DND-41 (cell line): ENCODE data around the gene CSF3R.

Experiments
- ATAC-seq: fragments of 200-7000 bp; cut with Tn5 transposase; 3 replicates; pipeline ENCODE4 v1.9.1; 2021; ENCODE audit warnings: low read depth; ENCODE audit not compliant: insufficient read depth
- DNase-seq: peaks from one replicate; pipeline ENCODE4 v3.0.0-alpha.2; 2020
- H2AFZ ChIP-seq: 2 replicates; pipeline ENCODE4 v1.6.0; 2012; ENCODE audit warnings: low read depth, low read length
- H3K27ac ChIP-seq: 2 replicates; pipeline ENCODE4 v1.5.1; 2012; ENCODE audit warnings: low read length, inconsistent platforms
- H3K27me3 ChIP-seq: fragments of 200-600 bp; sonication (generic); 2 replicates; pipeline ENCODE4 v1.6.0; 2012; ENCODE audit warnings: low read length, mild to moderate bottlenecking, inconsistent platforms; ENCODE audit not compliant: insufficient read depth, poor library complexity
- H3K36me3 ChIP-seq: 2 replicates; pipeline ENCODE4 v1.5.1; 2012; ENCODE audit warnings: low read length, inconsistent platforms; ENCODE audit not compliant: insufficient read depth
- H3K4me1 ChIP-seq: 2 replicates; pipeline ENCODE4 v1.5.1; 2012; ENCODE audit warnings: mild to moderate bottlenecking, low read length; ENCODE audit not compliant: insufficient read depth
- H3K4me2 ChIP-seq: 2 replicates; pipeline ENCODE4 v1.6.0; 2012; ENCODE audit warnings: mild to moderate bottlenecking, moderate library complexity, low read length, inconsistent platforms; ENCODE audit not compliant: insufficient read depth
- H3K4me3 ChIP-seq, 2 experiments: fragments of 200-600 bp in 1 of 2; shearing (Covaris generic) in 1 of 2; 2 replicates each; pipeline ENCODE4 v1.5.1; 2012 to 2016; ENCODE audit warnings: inconsistent platforms in 2 of 2, low read length in 2 of 2, mild to moderate bottlenecking in 2 of 2, low read depth in 1 of 2, moderate library complexity in 1 of 2
- H3K79me2 ChIP-seq: 2 replicates; pipeline ENCODE4 v1.6.0; 2012; ENCODE audit warnings: low read length, inconsistent platforms; ENCODE audit not compliant: insufficient read depth
- H3K9ac ChIP-seq: 2 replicates; pipeline ENCODE4 v1.6.0; 2012; ENCODE audit warnings: low read depth, mild to moderate bottlenecking, inconsistent platforms, low read length, moderate library complexity
- H3K9me3 ChIP-seq: 2 replicates; pipeline ENCODE4 v1.5.1; 2012; ENCODE audit warnings: low read length, moderate library complexity, mild to moderate bottlenecking, inconsistent platforms; ENCODE audit not compliant: insufficient read depth, severe bottlenecking
- H4K20me1 ChIP-seq: 2 replicates; pipeline ENCODE4 v1.6.0; 2012; ENCODE audit warnings: low read length; ENCODE audit not compliant: insufficient read depth
- EZH2 ChIP-seq: IDR thresholded peaks from 3 replicates; pipeline ENCODE4 v1.6.1; 2012; ENCODE audit warnings: borderline replicate concordance, low read depth, mild to moderate bottlenecking, moderate library complexity, low read length, inconsistent platforms; ENCODE audit not compliant: severe bottlenecking
- TF ChIP-seq, protein P1 (sequence below): IDR thresholded peaks from 2 replicates; pipeline ENCODE4 v1.5.1; 2012; ENCODE audit warnings: borderline replicate concordance, low read length, moderate library complexity, mild to moderate bottlenecking; ENCODE audit not compliant: poor library complexity, severe bottlenecking; ENCODE audit errors: extremely low read depth

The CSF3R gene

GRCh38 chr1:36520056-36520455 lies 37.3 kb upstream of the CSF3R start:
- Histone ChIP-seq H3K9me3 (no peaks in the 10 kb centered on the region), H3K79me2 (no peaks in the 10 kb centered on the region), H3K27me3 (no peaks in the 10 kb centered on the region), H3K4me3 (no peak overlapping the region), H4K20me1 (peaks cover 4% of the 10 kb centered on the region; the same call in 1 of the 2 replicates), H3K36me3 (no peaks in the 10 kb centered on the region), H3K4me2 (no peak overlapping the region), H3K4me1 (no peaks in the 10 kb centered on the region), H3K9ac (no peak overlapping the region), H2AFZ (no peak overlapping the region), H3K27ac (no peak overlapping the region)
- TF ChIP-seq, protein P1, sequence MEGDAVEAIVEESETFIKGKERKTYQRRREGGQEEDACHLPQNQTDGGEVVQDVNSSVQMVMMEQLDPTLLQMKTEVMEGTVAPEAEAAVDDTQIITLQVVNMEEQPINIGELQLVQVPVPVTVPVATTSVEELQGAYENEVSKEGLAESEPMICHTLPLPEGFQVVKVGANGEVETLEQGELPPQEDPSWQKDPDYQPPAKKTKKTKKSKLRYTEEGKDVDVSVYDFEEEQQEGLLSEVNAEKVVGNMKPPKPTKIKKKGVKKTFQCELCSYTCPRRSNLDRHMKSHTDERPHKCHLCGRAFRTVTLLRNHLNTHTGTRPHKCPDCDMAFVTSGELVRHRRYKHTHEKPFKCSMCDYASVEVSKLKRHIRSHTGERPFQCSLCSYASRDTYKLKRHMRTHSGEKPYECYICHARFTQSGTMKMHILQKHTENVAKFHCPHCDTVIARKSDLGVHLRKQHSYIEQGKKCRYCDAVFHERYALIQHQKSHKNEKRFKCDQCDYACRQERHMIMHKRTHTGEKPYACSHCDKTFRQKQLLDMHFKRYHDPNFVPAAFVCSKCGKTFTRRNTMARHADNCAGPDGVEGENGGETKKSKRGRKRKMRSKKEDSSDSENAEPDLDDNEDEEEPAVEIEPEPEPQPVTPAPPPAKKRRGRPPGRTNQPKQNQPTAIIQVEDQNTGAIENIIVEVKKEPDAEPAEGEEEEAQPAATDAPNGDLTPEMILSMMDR: no peak
- no peak for TF ChIP-seq EZH2
- DNase-seq (no peak), ATAC-seq (no peak)

- no peak for DNase-seq
- no peak overlapping the region for H3K4me2 ChIP-seq
- H3K79me2 ChIP-seq: no peaks in the 10 kb centered on the region
- no peaks in the 10 kb centered on the region for H3K4me1 ChIP-seq
- no peaks in the 10 kb centered on the region for H3K27me3 ChIP-seq
- H3K9ac ChIP-seq: no peak overlapping the region
- no peak for ATAC-seq
- TF ChIP-seq, protein P1: no peak
- peaks cover 4% of the 10 kb centered on the region; the same call in 1 of the 2 replicates for H4K20me1 ChIP-seq
- no peak overlapping the region for H2AFZ ChIP-seq
- H3K4me3 ChIP-seq: no peak overlapping the region
- H3K9me3 ChIP-seq: no peaks in the 10 kb centered on the region
- H3K36me3 ChIP-seq: no peaks in the 10 kb centered on the region
- H3K27ac ChIP-seq: no peak overlapping the region
Measured at GRCh38 chr1:36517011-36517771, 34.5 kb upstream of the CSF3R start.

GRCh38 chr1:36516372-36517010 lies 33.8 kb upstream of the CSF3R start:
- H3K4me3 ChIP-seq: no peak overlapping the region
- H3K4me1 ChIP-seq: no peaks in the 10 kb centered on the region
- no peaks in the 10 kb centered on the region for H3K9me3 ChIP-seq
- no peaks in the 10 kb centered on the region for H3K36me3 ChIP-seq
- ATAC-seq (peak; percentile 85), DNase-seq (peak; percentile 42)
- no peak overlapping the region for H3K27ac ChIP-seq
- H3K79me2 ChIP-seq: no peaks in the 10 kb centered on the region
- TF ChIP-seq EZH2: no peak
- TF ChIP-seq, protein P1: peak; percentile 92
- H4K20me1 ChIP-seq: peaks cover 4% of the 10 kb centered on the region; the same call in 1 of the 2 replicates
- H2AFZ ChIP-seq: no peak overlapping the region
- no peak overlapping the region for H3K9ac ChIP-seq
- no peak overlapping the region for H3K4me2 ChIP-seq
- H3K27me3 ChIP-seq: no peaks in the 10 kb centered on the region
